C4-2B (cell line): ENCODE measurements around the gene HYOU1.

Experiments used
- CTCF ChIP-seq: fragments of 450-650 bp; conservative IDR thresholded peaks from 2 replicates; pipeline ENCODE4 v1.5.1; 2017; ENCODE audit warnings: mild to moderate bottlenecking
- ZFX ChIP-seq: fragments of 450-650 bp; IDR thresholded peaks from 2 replicates; pipeline ENCODE4 v1.6.1; 2017

DNA sequence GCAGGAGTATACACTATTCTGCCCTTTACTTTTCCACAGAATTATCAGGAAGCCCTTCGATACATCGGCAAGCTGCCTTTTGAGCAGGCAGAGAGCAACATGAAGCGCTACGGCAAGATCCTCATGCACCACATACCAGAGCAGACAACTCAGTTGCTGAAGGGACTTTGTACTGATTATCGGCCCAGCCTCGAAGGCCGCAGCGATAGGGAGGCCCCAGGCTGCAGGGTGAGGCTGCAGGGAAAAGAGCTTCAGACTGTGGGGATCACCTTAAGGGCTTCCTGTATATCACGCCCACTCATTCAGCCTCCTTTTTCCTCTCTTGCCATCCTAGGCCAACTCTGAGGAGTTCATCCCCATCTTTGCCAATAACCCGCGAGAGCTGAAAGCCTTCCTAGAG, 20.8 kb upstream of the HYOU1 start:
- no peak for TF ChIP-seq CTCF
- TF ChIP-seq ZFX, result no peak
